ENCODE measurements around the gene DENND5A.
A peak's percentile ranks its signal among the peaks of the same experiment; 100 is the strongest.

The DENND5A gene

DNA sequence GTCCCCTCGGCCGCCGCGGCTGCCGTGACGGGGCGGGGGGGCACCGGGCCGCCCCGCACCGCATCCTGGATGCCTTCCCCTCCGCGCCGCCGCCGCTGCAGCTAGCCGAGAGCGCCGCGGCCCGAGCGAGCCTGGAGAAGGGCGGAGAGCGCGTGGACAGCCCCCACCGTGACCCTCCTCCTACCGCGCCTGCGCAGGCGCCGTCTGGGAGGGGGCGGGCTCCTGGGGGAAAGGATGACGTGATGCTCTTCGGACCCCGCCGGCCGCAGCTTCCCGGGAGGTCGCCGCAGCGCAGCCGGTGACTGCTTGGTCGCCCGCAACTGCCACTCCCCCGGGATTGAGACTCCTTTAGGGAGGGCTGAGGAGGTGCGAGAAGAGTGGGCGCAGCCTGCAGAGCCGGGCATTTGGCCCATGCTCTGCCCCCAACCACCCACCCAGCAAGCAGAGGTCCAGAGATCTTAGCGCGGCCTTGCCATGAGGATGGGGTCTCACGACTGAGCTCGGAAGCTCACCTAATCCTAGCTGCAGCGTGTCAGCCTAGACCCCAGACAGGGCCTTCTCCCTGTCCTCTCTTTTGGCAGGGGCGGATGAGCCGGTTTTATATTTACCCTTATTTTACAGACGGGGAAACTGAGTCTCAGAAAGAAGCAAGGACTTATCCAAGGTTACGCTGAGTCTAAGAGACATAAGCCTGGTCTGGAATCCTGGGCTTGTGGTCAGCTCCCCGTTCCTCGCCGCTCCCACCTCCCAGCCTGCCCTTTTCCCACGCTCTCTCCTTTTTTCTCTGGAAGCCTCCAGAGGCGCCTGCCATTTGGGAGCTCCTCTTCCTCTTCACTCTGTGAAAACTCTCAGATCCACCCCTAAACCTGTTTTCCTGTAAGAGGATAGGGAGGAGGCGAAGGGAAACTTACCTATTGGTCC, at the start of gene DENND5A:
Gene DENND5A, minus strand, starts transcription at position 140 of the 921 bp plus-strand sequence. CDS start 281 bp downstream, outside the sequence.
- peak; percentile 47 for DNase-seq (ENCODE audit: low read depth)

DNA sequence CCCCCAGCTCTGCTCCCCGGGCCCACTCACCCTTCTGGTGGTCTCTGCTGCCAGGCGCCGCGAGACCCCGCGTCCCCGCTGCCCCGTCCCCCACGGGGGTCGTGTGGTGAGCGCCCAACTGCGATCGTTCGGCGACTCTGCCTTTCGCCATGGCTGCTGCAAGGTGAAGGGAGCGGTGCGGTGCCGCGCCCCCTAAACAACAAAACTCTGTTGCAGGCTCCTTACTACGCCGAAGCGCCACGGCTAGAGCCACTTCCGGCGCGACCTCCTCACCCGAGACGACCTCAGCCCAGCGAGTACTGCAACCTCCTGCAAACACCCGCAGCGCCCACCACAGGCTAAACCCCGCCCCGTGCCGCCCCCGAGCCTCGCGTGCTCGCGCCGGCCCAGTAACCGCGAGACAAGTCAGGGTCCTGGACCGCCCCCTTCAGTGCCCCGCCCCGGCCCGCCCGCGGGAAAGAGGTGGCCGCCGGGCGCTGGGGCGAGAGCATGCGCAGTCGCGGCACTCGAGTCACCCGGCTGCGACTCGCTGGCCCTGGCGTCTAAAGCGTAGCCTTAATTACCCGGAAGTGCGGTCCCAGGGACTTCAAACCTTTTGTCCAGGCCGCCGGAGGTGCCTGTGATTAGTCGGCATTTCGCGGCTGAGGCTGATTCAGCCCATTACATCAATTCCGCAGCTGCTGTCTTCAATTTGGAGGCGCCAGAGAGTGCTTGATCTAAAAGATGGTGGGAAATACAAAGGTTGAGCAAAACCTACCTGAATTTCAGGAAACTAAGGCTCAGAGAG, 49.3 kb upstream of the DENND5A start, which contains the start of gene TMEM41B:
Gene TMEM41B, minus strand, starts transcription at position 303 of the 787 bp plus-strand sequence. Its CDS starts 152 bp downstream, at position 151.
- DNase-seq (ENCODE audit: low read depth): peak; percentile 100

DNA sequence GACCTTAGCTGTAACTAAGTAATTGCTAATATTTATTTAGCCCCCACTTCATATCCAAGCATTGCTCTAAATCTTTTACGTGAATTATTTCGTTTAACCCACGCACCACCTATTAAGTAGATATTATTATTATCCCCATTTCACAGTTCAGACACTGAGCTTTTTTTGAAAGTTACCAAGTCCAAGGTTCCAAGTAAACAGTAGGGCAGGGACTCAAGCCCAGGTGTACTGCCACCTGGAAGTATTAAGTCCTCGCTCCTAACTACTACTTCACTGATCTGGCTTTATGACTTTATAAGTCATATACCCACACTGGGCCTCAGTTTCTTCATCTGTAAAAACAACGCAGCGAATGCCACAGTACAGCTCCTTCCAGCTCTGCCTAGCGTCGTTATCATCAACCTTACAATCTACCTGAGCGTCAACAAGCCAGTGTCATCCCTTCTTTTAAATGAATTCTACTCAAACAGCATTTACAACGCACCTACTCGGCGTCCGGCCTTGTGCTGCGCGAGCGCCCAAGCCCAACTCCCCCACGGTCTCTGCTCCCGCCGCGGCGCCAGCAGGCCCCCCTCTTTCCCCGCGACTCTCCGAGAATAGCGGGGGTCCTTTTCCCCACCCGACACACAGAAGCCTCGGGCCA, 48.6 kb upstream of the DENND5A start:
- DNase-seq (ENCODE audit: low read depth): no peak

DNA sequence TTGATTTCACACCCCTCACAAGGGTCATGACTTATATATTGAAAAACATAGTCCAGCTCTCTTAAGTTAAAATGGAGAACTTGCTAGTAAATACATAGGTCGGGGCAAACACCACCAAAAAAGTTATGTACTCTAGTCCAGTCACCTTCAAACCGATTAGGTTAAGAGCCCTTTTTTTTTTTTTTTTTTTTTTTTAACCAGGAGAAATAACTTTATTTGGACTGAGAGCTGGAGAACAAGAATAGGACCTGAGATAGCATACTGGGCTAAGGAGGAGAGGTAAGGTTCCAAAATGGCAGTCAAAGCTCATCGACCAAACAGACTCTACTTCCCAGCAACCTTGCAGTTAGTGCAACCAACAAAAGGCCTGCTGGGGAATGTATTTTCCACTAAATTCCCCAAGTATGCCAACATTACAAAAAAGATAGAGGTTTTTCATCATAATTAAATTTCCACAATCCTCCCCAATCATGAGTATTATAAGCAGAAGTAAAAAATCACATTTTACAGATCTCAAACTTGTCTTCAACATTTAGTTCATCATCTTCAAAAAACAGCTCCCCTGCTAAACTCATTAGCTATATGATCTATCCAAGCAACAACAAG, 45.4 kb upstream of the DENND5A start:
- no peak for DNase-seq (ENCODE audit: low read depth)

DNA sequence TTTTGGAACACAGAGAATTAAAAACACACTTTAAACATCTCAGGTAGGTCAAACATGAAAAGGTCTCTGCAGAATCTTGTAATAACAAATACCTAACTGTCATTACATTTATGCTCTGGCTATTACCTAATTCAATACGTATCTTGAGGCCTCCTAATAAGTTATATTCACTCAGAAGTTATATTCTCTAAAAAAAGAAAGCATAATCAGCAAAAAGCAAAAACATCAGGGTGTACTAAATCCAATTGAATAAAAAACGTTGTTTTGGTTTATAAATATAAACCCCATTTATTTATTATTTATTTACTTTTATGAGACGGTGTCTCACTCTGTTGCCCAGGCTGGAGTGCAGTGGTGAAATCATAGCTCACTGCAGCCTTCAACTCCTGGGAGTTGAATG, 39.0 kb upstream of the DENND5A start:
- DNase-seq (ENCODE audit: low read depth): no peak

DNA sequence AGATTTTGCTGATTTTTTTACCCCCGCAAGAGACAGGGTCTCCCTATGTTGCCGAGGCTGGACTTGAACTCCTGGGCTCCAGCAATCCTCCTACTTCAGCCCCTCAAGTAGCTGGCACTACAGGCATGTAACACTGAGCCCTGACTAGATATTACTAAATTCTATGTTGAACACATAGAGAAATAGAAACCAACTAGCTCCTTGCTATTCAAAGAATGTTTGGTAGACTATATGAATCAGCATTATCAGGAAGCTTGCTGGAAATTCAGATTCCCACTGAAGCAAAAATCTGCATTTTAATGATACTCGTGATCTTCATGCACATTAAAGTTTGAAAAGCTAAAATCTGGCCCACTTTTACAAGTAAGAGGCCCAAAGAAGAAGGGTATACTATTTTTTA, 37.3 kb upstream of the DENND5A start:
- DNase-seq (ENCODE audit: low read depth): no peak

DNA sequence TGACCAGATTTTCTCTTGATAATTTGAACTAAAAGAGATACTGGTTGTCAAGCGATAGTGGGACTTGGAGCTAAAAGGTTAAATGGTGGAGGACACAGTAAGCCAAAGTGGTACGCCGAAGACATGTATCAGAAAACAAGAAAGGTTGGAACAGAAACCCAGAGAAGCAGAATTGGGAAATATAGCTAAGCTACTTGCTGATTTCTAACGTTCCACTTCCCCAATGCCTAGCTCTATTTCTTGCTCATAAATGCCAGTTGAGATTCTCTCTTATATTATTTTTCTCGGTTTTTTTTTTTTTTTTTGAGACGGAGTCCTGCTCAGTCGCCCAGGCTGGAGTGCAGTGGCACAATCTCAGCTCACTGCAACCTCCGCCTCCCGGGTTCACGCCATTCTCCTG, 36.6 kb upstream of the DENND5A start:
- DNase-seq (ENCODE audit: low read depth): no peak

DNA sequence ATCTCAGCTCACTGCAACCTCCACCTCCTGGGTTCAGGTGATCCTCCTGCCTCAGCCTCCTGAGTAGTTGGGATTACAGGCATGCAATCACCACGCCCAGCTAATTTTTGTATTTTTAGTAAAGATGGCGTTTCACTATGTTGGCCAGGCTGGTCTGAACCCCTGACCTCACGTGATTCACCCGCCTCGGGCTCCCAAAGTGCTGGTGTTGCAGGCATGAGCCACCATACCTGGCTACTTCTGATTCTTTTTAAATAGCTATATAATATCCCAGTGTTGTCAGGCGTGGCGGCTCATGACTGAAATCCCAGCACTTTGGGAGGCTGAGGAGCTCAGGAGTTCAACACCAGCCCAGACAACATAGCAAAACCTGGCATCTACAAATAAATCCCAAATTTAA, 28.5 kb upstream of the DENND5A start:
- no peak for DNase-seq (ENCODE audit: low read depth)

DNA sequence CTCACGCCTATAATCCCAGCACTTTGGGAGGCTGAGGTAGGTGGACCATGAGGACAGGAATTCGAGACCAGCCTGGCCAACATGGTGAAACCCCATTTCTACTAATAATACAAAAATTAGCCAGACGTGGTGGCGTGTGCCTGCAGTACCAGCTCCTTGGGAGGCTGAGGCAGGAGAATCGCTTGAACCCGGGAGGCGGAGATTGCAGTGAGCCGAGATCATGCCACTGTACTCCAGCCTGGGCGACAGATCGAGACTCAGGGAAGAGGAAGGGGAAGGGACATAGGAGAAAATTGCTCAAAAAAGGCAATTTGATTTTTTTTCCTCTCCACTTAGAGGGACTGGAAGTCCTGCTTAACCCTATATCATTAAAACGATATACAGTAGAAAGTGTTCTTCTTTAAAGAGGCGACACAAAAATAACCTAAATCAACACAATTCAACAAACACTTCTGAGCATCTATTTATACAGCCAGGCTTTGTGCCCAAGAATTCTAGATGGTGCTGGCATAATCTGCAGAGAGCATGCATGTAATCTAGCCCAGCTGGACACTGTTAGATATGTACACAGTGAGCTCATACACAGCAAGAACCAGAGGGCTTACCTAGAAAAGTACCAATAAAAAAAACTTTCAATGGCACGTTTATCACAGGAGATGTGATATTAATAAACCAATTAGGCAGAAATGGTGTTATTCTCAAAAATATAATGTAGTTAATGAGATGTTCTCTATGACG, 20.9 kb upstream of the DENND5A start:
- no peak for DNase-seq (ENCODE audit: low read depth)

DNA sequence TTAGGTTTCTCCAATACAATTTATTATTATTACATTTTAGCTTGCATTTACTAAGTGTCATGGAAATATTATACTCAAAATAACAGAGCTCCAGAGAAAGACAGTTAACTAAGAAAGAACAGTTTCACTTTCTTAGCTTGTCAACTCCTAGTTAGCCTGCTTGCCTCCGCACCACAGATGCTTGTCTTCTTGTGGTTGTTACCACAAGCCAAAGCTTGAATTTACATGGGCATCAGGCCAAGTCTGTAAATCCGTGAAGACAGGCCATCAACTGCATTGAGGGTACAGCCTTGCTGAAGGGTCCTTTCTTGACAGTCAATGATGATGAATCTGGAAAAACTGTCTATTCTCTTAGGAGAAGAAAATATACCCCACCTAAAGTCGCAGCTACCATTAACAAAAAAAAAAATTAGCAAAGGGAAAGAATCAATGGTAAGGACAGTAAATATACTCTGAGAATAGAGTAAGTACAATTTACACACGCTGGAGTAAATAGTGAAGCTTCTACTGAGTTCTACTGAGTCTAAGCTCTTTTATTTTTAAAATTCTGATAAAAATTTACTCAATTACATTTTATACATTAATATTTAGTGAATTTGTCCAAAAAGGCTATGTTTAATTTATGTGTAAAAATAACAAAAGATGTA, 15.6 kb upstream of the DENND5A start:
- DNase-seq (ENCODE audit: low read depth): peak; percentile 19

DNA sequence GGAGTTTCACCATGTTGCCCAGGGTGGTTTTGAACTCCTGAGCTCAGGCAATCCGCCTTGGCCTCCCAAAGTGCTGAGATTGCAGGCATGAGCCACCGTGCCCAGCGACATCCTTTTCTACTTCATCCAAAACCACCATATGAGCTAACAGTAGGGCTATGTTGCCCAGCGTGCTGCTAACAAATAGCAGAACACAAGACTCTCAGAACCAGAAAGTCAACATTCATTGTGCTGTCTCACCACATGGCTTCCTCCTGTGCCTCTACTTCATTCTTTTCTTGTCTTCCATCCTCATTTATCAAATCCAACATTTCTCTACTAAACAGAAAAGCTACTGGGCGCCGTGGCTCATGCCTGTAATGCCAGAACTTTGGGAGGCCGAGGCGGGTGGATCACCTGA, 12.0 kb upstream of the DENND5A start:
- no peak for DNase-seq (ENCODE audit: low read depth)

DNA sequence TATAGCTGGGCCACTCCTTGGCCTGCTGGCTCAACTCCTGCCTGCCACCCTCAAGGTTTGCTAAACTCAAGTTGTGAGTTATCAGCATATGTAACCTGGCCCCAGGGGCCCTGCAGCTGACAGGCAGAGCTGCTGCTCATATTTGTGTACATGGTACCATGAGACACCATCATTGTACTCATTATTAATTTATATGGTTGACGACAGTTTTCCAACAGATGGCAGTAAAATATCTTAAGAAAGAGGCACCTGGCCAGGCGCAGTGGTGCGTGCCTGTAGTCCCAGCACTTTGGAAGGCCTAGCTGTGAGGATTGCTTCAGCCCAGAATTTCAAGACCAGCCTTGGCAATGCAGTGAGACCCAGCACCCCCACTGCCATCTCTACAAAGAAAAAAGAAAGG, 11.4 kb upstream of the DENND5A start:
- no peak for DNase-seq (ENCODE audit: low read depth)

DNA sequence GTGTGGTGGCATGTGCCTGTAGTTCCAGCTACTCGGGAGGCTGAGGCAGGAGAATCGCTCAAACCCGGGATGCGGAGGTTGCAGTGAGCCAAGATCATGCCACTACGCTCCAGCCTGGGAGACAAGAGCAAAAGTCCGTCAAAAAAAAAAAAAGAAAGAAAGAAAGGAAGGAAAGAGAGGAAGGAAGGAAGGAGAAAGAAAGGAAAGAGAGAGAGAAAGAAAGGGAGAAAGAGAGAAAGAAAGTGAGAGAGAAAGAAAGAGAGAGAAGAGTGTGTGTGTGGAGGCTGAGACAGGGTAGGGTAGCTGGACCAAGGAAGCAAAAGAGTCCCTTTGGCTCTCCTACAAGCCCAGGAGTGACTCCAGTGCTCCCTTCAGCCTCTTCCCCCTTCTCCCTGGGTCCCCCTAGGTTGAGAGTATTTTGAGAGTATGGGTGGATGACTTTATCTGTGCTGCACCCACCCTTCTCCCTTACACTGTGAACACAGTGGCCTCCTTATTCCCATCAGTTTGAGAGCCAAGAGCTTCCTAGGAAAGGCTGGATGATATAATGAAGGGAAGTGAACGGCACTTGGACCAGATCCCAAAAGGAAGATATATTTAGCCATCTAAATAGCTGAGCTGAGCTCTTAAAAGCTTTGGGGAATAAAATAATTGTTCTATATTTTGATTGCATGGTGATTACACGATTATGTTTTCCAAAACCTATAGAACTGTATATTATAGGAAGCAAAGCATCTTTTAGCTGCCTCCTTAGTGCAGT, 9.5 kb upstream of the DENND5A start:
- DNase-seq (ENCODE audit: low read depth): no peak

DNA sequence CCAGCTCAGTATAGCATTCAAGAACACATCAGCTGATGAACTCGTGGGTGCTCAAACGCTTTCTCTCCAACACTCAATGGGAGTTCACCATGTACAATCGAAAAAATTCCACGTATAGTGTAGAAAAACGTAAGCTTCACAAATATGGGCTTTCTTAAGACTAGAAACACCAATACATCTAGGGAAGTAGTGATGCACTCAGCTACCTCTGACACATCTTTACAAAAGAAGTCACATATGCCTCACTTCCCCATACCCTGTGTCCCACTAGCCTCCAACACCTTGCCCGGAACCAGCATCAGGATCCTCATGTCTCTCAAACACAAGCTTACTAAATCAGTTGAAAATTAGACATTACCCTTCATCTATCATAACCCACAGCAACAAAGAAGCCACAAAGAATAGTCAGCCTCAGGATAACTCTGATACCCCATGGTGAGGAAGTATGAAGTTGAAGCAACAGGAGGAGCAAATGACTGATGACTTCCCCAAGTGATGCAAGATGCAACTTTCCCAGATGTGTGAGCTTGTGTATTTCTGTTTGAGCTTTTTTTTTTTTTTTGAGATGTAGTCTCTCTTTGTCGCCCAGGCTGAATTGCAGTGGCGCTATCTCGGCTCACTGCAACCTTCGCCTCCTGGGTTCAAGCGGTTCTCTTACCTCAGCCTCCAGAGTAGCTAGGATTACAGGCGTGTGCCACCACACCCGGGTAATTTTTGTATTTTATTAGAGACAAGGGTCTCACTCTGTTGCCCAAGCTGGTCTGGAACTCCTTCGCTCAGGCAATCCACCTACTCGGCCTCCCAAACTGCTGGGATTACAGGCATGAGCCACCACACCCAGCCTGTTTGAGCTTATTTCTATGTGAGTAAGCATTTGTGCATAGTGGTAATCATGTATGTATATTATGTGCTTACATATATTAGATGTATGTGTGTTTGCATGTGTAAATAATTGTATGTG, 8.5 kb upstream of the DENND5A start:
- DNase-seq (ENCODE audit: low read depth): no peak

DNA sequence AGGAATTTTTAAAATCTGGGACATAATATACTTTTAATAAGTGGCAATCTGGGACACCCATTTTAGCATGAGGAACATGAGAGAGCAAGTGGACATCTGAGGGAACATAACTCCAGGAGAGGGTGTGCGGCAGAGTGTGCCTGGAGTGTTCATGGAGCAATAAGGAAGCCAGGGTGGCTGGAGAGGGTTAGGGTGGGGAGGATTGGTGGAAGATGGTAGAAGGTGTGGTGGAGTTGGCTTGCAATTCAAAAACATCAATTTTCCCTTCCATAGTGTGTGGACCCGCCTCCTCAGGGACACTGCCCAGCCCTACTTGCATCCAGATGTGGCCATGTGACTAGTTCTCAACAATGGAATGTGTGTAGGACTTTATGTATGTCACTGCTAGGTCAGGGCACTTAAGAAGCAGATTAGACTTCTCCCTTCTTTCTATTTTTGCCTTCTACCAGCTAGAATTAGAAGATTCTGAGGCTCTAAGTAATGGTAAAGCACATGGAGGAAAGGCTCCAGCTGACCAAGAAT, 4.4 kb upstream of the DENND5A start:
- DNase-seq (ENCODE audit: low read depth): no peak

DNA sequence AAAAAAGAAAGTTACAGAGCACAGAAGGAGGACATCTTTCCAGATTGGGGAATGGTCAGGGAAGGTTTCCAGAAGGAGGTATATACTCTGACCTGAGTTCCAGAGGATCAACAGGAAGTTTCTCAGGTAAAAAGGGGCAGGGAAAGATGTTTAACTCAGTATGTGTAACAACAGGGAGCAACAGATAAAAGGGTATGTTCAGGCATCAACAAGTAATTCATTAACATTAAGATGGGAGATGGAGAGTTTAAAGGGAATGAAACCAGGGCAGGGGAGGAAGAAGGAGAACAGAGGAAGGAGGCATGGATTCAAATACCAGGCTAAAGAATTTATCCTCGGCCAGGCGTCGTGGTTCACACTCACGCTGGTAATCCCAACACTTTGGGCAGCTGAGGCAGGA, 2.5 kb upstream of the DENND5A start:
- no peak for DNase-seq (ENCODE audit: low read depth)

DNA sequence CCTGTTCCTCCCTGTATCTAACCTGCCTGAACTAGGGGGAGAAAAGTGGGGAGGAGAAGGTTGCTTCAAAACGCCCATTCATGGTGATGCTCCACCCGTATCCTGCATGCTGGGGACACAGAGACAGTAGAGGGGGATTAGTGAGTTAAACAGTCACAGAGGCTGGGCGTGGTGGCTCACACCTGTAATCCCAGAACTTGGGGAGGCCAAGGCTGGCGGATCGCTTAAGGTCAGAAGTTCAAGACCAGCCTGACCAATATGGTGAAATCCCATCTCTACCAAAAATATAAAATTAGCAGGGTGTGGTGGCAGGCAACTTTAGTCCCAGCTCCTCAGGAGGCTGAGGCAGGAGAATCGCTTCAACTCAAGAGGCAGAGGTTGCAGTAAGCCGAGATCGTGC, 1.8 kb upstream of the DENND5A start:
- no peak for DNase-seq (ENCODE audit: low read depth)

DNA sequence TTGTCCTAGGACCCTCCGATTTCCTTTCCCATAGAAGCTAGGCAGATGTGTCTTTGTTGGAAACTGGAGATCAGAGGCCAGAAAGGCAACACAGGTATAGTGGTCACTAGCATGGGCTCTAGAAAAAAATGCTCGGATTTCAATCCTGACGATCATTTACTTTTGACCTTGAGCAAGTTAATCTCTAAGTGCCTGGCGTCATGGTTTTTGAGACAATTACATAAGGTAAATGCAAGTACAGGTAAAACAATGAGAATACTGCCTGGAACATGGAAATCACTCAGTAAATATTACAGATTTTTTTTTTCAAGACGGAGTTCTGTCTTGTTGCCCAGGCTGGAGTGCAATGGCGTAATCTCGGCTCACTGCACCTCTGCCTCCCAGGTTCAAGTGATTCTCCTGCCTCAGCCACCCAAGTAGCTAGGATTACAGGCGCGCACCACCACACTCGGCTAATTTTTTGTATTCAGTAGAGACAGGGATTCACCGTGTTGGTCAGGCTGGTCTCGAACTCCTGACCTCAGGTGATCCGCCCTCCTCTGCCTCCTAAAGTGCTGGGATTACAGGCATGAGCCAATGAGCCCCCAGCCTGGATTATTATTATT, 1.1 kb upstream of the DENND5A start:
- DNase-seq (ENCODE audit: low read depth): no peak

Measured in stimulated activated CD8-positive, alpha-beta memory T cell treated with anti-CD3 and anti-CD28 coated beads, Interleukin-4, amount 100 ng/mL, for 24 hours (primary cell).